NCI-H1436 (cell line): ENCODE results near the gene NOD2.

Experiments
- DNase-seq: peaks from one replicate; lab custom pipeline; 2025; lab: John Stamatoyannopoulos, UW

Gene NOD2

DNA sequence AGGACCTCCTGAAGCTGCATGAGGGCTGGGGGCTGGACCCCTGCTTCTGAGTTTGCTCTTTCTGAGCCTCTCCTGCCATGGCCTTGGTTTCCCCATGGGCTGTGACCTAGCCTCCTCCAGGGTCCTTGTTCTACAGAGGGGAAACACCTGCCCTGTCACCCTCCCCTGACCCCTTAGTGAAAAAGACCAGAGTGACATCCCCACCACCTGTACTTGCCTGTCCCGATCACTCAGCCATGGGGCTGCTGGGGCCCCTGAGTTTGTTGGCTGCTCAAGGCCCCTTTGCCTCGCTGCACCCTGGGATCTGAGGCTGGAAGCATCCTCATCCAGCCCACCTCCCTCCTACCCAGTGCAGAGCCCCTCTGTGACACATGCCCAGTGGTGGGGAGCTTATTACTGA lies 800 bp downstream of the NOD2 start:
- DNase-seq: no peak

DNA sequence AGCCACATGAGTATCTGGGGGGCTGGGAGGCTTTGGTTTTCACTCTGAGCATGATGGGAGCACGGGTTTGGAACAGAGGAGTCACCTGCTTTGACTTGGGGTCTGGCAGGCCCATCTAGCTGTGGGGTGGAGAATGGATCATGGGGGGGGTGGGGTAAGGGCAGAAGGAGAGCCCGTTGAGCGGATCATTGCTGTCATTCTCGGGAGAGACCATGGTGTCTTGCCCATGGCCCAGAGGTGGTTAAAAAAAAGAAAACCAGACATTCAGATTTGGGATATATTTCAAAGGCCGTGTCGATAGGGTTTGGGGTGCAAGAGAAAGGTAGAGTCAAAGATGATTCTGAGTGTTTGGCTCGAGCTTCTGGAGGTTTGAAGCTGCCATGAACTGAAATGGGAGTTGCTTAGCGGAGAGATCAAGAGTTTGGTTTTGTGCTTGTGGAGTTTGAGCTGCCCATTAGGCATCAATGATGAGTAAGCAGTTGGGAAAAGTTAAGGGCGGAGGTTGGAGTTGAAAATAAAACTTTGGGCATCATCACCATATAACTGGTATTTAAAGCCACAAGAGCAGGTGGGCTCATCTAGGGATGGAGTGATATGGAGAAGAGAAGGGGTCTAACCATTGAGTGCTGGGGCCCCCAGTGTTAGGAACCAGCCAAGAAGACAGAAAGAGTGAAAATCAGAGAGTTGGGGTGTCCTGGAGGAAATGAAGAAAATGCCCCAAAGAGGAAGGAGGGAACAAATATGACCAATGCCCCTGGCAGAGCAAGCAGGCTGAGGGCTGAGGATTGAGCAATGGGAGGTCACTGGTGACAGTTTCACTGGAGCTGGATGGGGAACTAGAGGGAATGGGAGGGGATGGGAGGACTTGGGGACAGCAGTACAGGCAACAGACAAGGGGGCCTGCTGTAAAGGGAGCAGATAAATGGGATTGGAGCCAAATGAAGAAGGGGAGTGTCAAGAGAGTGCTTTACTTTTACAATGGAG lies 1.9 kb downstream of the NOD2 start:
- no peak for DNase-seq

DNA sequence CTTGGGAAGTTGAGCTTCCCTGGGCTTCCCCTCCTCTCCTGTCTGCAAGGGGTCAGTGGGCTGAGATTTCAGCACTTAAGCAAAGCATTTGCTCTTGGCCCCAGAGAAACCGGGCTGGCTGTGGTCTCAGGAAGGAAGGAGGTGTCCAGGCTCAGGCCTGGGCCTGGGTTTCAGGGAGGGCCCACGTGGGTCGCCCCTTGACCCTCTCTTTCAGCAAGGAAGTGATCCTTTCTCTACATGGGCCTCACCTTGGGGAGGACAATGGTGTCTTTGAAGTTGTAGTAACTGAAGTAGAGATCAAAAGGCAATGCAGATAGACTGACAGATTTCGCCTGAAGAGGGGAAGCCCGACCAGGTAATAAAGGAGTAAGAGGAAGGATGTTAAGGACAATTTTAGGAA lies 2.7 kb downstream of the NOD2 start:
- no peak for DNase-seq

DNA sequence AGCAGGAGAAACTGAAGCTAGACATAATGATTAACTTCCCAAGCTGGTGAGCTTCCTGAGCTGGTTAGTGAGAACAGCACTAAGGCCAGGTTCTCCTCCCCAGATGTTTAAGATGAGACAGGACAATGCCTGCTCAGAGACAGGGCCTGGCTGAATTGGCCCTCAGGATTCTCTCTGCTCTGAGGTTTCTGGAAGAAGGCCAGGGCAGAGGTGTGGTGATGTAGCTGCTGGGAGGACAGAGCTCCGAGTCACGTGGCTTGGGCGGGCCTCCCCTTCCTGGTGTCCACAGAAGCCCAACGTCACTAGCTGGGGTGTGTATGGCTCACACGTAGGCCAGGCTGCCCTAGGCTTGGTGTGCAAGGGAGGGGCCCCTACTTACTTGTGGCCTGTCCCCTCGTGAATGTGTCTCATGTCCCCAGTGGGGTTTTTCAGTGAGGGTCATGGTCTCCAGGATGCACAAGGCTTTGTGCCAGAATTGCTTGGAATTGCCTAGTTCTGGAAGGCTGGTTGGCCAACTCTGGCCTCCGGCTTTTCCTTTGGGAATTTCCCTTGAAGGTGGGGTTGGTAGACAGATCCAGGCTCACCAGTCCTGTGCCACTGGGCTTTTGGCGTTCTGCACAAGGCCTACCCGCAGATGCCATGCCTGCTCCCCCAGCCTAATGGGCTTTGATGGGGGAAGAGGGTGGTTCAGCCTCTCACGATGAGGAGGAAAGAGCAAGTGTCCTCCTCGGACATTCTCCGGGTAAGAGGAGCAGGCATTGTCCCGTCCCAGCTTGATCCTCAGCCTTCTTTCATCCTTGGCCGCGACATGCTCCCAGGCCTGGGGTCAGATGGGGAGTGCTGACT lies 3.4 kb downstream of the NOD2 start:
- DNase-seq: no peak

DNA sequence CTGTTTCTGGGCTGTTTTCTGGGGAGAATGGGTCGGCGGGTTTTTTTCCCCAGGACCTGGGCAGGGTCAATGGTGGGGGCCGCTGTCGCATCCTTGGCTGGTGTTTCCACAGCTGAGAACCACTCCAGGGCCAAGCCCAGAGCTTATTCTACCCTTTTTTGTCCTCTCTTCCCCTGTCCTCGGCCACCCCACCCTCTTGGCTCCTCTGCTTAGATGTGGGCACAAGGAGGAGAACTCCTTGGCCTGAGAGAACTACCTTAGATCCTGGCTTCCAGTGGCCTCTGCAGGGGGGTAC lies 4.0 kb downstream of the NOD2 start:
- DNase-seq: no peak

DNA sequence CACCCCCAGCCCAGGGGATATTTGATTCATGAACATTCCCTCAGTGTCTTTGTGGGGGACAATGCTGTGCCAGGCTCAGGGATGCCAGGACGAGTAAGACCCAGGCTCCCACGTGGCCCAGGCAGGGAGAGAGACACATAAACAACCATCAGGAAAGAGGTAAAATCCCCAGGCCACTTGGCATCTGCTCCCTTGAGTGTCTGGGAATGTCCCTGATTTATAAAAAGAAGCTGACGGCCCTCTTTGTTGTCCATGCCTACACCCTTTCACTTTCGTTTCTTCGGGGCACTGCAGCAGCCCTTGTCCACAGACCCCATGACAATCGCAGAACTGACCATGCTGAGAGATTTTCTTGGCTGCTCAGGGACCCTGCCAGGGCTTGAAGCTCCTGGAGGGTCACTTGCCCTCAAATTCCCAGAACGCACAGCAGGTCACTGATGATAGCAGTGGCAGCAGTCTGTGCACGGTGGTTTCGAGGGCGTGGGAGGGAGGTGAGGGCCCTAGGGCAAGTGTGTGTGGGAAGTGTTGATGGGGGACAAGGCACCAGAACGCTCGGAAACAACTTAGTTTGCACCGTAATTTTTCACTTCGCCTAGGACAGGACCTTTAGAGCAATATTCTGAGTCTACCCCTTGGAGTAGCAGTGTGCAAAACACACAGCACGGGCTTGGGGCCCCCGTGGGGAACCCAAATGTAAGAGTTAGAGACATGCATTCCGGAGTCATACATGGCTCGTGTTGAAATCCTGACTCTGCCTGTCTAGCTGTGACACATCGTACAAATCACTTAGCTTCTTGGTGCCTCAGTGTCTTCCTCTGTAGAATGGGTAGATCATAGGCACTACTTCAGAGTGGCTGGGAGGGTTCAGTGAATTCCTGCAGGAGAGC lies 4.7 kb downstream of the NOD2 start:
- no peak for DNase-seq

DNA sequence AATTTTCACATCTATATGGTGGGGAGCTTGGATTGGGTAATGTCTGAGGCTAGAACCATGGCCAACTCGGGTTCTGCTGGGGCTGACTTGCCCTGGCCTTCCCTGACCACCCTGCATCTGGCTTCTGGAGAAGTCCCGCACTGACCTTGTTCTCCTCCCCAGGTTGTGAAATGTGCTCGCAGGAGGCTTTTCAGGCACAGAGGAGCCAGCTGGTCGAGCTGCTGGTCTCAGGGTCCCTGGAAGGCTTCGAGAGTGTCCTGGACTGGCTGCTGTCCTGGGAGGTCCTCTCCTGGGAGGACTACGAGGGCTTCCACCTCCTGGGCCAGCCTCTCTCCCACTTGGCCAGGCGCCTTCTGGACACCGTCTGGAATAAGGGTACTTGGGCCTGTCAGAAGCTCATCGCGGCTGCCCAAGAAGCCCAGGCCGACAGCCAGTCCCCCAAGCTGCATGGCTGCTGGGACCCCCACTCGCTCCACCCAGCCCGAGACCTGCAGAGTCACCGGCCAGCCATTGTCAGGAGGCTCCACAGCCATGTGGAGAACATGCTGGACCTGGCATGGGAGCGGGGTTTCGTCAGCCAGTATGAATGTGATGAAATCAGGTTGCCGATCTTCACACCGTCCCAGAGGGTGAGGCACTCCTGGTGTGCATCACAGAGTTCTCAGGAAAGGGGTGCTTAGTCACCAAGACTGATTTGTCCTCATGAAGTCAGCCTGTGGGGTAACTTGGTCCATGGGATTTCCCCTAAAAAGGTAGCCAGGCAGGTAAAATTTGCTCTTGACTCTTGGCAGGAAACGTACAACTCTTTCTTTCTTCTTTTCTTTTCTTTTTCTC lies 6.1 kb downstream of the NOD2 start:
- no peak for DNase-seq

DNA sequence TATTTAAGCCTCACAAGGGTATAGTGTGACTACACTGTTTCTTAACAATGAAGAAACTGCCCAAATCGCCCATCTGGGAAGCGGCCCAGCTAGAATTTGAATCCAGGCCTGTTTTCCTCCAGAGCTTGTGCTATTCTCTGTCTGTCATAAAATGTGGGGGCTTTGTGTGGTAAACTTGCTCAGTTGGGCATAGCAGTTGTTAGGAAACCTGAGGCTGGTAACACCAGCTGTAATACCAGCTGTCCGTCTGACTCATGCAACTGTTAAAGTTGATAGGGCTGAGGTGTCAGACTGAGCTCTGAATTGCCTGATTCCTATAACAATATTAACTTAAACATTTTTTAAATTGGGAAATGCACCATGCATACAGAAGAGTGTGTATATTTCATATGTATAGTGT lies 9.3 kb downstream of the NOD2 start:
- DNase-seq: no peak

DNA sequence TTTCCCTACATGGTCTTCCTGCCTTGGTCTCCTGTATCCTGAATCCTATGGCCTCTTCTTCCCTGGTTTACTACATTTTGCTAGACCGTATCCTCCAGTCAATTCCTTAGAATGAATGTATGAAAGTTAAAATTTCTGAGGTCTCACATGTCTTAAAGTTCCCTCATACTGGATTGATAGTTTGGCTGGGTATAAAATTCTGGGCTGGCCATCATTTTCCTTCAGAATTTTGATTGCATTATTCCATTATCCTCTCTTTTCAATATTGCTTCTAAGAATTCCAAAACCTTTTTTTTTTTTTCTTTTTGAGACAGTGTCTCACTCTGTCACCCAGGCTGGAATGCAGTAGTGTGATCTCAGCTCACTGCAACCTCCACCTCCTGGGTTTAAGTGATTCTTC lies 10.8 kb downstream of the NOD2 start:
- no peak for DNase-seq

DNA sequence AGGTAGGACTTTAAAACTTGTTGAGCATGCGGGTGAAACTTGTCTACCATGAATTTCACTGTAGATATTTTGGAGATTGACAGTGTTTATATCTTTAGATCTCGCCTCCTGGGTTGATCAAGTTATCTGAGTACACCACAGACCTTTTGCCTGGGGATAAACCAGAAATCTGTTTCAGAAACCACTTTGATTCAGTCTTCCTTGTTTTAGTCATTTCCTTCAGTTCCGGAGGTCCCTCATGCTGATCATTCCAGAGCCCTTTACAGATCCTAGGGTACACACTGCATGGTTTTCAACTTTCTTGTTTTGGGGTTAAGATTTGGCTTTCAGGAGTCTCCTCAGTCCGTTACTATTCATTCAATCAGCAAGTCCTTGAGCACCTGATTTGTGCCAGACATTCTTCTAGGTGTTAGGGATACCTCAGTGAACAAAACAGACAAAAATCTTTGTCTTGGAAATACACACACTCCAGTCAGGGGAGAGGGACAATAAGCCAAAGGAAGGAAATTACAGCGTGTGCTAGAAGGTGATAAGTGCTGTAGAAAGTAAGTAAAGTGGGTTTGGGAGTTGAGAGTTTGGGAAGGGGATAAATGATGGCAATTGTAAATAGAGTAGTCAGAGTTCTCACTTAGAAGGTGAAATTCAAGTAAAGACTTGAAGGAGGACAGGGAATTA lies 12.2 kb downstream of the NOD2 start:
- DNase-seq: no peak

DNA sequence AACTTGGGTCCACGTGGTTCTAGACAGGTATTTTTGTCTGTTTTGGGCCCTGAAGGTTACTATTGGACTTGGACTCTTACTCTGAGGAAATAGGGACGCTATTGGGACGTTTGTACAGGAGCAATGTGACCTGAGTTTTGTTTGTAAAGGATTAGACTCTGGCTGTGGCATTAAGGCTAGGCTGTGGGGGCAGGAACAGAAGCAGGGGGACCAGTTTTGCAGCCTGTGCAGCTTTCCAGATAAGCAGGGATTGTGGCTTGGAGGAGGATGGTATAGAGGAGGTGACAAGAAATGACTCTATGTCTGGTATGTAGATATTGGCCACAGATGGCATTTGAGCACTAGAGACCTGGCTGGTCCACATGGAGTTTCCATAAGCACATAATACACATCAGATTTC lies 12.8 kb downstream of the NOD2 start:
- no peak for DNase-seq

DNA sequence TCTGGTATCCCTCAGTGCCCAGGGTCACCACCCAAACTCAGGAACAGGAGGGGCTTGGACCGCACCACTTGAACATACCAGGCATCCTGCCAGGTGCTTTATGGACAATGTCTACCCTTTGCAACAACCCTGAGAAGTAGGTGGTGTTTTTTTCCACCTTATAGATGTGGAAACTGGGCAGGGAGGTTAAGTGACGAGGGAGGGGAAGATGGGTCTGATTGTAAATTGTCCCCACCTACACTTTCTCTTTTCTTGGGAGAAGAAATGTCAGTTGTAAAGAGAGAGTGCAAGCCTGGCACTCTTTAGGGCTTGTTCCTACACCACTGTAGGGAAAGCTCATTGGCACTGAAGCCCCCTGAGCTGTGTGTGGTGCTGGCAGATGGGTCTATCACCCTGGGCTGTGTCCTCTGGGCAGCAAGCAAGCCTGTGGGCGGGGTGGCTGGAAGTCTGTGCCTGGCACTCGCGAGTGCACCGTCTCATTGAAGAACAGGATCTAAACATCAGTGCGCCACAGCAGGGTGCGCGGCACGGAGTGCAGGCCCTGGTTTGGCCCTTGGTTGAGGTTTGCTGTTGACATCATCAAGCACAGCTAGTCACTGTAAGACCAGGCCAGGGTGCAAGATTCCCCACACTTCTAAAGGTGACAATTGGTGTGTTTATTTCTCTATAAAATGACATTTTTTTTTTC lies 15.1 kb downstream of the NOD2 start:
- DNase-seq: no peak

DNA sequence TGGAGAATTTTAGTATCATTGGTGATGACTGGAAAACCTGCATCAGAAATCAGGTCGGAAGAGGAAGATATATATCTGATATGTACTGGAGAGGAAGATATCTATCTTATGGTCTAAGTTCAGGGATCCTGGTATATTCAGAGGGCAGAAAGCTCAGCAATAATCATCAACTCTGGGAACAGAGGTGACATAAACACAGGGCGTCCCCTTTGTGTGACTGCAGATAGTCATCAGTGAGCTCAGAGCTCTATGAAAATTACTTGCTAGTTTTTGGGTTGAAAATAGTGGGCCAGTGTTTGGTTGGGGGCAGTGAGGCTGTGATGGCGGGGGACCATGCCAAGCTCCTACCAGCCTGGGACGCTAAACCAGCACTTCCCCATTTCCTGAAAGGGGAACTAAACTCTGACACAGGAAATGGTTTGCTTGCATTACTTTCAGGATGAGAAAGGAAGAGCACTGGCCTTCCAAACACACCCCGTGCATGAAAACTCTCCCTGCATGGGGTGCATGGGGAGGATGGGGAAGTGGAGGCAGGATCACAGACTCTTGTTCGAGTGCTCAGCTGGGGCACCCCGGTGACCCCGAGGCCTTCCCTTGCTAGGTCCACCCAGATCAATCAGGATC lies 15.8 kb downstream of the NOD2 start:
- no peak for DNase-seq

DNA sequence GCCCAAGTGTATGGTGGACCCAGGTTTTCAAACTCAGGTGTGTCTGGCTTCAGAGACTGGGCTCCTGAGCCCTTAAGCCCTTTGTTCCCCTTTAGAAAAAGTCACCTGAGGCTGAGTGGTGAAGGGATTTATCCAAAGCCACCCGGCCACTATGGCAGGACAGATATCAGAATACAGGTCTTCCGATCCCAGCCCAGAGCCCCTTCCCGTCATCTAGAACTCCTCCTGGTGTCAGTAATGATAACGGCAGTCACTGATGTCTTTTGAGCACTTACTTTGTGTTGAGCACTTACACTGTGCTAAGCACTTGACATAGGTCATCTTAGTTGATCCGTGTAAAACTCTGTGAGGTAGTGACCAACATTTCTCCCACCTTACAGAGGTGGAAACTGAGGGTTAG lies 16.6 kb downstream of the NOD2 start:
- no peak for DNase-seq

DNA sequence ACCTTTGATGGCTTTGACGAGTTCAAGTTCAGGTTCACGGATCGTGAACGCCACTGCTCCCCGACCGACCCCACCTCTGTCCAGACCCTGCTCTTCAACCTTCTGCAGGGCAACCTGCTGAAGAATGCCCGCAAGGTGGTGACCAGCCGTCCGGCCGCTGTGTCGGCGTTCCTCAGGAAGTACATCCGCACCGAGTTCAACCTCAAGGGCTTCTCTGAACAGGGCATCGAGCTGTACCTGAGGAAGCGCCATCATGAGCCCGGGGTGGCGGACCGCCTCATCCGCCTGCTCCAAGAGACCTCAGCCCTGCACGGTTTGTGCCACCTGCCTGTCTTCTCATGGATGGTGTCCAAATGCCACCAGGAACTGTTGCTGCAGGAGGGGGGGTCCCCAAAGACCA lies 17.6 kb downstream of the NOD2 start:
- DNase-seq: no peak

DNA sequence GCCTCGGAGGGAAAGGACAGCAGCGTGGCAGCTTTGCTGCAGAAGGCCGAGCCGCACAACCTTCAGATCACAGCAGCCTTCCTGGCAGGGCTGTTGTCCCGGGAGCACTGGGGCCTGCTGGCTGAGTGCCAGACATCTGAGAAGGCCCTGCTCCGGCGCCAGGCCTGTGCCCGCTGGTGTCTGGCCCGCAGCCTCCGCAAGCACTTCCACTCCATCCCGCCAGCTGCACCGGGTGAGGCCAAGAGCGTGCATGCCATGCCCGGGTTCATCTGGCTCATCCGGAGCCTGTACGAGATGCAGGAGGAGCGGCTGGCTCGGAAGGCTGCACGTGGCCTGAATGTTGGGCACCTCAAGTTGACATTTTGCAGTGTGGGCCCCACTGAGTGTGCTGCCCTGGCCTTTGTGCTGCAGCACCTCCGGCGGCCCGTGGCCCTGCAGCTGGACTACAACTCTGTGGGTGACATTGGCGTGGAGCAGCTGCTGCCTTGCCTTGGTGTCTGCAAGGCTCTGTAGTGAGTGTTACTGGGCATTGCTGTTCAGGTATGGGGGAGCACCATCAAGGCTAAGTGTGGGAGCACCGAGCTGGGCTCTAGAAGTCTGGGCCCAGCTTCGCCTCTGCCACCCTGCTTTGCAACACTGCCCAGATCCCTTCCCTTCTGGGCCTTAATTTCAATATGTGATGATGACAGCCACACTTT lies 18.6 kb downstream of the NOD2 start:
- no peak for DNase-seq

DNA sequence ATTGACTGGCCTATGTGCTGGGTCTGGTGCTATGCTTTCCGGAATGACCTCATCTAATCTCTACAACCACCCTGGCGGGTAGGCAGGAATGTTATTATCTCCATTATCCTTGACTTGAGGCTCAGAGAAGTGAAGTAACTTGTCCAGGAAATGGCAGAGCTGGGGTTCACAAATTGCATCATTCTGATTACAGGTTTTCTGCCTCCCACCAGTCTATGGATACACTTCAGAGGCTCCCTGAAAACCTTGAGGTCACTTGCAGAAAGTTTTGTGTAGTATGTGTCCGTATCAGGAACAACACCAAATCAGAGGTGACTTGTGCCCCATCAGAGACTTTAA lies 19.1 kb downstream of the NOD2 start:
- no peak for DNase-seq

DNA sequence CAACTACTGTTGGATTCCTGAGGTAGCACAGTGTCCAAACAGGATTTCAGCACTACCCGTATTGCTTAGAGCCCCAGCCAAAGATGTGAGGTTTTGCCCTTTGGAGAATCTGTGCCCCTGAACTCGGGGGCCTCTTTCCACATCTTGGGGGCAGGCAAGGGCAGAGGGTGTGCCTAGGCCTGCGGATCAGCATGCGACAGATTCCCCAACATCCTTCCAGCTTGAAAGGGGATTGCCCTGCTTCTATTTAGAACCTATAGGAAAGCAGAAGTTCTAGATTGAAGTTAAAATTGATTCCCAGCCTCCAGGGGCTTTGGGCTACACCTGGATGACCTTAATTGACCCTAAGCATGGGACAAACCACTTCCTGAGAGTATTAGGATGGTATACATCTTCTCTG lies 19.6 kb downstream of the NOD2 start:
- no peak for DNase-seq

DNA sequence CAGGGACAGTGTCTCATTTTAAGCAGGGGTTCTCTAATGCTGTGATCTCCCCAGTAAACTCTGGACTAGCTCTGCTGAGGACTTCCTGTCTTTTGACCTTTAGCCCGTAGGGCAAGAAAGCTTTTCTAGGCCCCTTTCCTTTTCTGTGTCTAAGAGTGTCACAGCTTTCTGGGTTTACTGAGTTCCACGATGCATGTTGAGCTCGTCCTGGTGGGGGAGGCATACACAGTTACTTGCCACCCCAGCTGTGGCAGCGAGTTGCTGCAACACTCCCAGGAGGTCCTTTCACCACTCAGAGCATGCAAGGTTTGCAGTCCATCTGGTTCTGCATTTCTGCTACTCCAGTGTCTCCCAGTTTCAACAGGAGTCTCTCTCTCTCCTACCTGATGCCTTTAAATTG lies 23.7 kb downstream of the NOD2 start:
- no peak for DNase-seq
